GM10248 (cell line): Measurements from ENCODE around the gene PMPCA.

Experiments
- CTCF ChIA-PET: fragments of 300-600 bp; sonication (Branson Sonifier 250); formaldehyde crosslinking; extraction: SDS; loops from one replicate; lab custom pipeline; 2021; ENCODE audit warnings: antibody characterized with exemption; lab: Yijun Ruan, JAX
- POLR2A ChIA-PET: fragments of 350-650 bp; sonication (Branson Sonifier 250); formaldehyde crosslinking; extraction: SDS; loops from one replicate; lab custom pipeline; 2020; ENCODE audit warnings: antibody characterized with exemption; lab: Yijun Ruan, JAX
- DNase-seq: peaks from one replicate; pipeline ENCODE4 v3.0.0; 2012; ENCODE audit errors: extremely low spot score
- TF ChIP-seq, protein P1 (sequence below): IDR thresholded peaks from 2 replicates; pipeline ENCODE4 v1.5.1; 2012; ENCODE audit warnings: mild to moderate bottlenecking, low read depth; ENCODE audit errors: extremely low read depth, missing control alignments, control extremely low read depth

The PMPCA gene

DNA sequence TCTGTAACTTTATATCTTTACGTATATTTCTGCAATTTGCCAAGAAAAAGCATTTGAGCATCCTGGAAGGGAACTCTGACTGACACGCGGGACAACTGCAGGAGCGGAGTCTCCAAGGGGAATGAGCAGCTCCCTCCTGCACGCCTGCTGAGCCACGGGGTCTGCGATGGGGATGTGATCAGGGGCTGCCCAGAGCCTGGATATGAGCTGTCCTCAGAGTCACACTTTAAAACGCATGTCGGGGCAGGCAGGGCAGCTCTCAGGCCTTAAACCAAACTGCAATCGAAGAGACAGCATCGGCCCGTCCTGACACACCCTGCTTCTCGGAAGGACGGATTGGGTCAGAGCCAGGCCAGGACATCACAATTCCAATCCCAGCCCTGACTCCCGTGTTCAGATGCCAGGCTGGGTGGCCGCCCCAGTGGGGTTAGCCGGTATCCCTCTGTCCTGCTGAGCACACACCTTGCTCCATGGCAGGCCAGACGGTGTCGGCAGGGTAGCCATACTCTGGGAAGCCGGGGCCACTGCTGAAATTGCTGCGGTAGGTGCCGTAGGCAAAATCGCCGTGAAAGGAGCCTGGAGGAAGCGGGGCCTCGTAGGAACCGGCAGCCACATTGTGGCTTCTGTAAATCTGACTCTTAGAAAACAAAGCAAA is 55.2 kb downstream of the PMPCA start:
- DNase-seq: no peak
- ChIA-PET POLR2A (no interaction called here), CTCF (interaction anchor here (1.2 kb wide), 1 partner anchor 27 kb away, joined by 3 read pairs; no protein-coding TSS in a partner anchor)
- TF ChIP-seq, protein P1, sequence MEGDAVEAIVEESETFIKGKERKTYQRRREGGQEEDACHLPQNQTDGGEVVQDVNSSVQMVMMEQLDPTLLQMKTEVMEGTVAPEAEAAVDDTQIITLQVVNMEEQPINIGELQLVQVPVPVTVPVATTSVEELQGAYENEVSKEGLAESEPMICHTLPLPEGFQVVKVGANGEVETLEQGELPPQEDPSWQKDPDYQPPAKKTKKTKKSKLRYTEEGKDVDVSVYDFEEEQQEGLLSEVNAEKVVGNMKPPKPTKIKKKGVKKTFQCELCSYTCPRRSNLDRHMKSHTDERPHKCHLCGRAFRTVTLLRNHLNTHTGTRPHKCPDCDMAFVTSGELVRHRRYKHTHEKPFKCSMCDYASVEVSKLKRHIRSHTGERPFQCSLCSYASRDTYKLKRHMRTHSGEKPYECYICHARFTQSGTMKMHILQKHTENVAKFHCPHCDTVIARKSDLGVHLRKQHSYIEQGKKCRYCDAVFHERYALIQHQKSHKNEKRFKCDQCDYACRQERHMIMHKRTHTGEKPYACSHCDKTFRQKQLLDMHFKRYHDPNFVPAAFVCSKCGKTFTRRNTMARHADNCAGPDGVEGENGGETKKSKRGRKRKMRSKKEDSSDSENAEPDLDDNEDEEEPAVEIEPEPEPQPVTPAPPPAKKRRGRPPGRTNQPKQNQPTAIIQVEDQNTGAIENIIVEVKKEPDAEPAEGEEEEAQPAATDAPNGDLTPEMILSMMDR: no peak

DNA sequence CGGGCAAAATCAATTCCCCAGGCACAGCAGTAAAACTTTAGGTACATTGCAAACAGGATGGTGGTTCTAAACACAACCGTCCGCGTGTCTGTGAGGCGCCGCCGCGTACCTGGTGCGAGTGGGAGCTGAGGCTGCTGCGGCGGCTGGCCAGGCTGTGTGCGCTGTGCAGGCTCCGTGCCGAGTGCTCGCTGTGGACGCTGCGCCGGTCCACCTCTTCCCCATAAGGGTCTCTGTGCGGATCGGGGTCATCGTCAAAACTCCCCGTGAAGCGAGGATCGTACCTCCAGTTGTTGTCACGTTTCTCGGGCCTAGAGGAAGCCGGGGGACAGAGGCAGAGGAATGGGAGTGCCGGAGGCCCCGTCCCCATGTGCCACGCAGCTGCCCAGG is 55.7 kb downstream of the PMPCA start:
- ChIA-PET POLR2A (no interaction called here), CTCF (interaction anchor here (1.0 kb wide), 1 partner anchor 12 kb away, joined by 3 read pairs; no protein-coding TSS in a partner anchor)
- TF ChIP-seq, protein P1: no peak
- no peak for DNase-seq

DNA sequence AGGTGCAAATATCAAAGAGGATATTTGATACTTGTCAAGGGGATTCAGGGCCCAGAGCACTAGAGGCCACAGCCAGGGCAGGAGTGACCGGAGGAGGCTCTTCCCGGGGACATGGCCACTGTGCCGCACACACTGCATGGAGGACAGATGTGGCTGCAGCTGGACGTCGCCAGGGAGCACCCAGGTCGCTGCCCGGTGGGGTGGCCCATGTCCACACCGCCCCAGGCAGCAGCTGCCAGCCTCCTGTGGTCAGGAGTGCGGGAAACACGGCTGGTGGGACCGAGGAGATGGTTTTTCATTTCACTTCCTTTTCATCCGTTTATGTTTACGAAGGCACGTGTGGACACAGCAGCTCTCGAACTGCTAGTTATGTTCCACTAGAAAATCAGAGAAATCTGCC is 57.3 kb downstream of the PMPCA start:
- ChIA-PET POLR2A (no interaction called here), CTCF (interaction anchor here (1.5 kb wide), 1 partner anchor 18 kb away, joined by 4 read pairs; no protein-coding TSS in a partner anchor)
- no peak for DNase-seq
- TF ChIP-seq, protein P1: no peak

DNA sequence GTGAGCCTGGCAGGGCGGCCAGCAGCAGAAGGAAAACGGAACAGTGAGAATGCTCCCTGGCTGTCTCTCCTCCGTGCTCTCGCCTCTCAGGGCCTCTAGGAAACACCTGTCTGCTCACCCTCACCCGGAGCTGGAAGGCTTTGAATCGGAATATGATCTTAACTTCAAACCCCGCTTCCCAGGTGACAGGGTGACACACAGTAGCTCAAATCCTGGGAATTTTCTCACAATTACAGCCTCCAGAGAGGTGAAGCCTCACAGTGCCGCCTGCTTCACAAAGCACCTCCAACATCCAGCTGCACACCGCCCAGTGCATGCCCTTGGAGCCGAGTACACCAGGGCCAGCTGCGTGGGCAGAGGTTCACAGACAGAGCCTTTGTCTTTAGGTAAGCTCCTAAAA is 59.9 kb downstream of the PMPCA start:
- CTCF ChIA-PET: interaction anchor here (0.8 to 1.2 kb wide), 3 partner anchors 14 to 30 kb away, joined by 3 read pairs; no protein-coding TSS in a partner anchor
- DNase-seq: no peak
- TF ChIP-seq, protein P1: no peak
- POLR2A ChIA-PET: no interaction called here

DNA sequence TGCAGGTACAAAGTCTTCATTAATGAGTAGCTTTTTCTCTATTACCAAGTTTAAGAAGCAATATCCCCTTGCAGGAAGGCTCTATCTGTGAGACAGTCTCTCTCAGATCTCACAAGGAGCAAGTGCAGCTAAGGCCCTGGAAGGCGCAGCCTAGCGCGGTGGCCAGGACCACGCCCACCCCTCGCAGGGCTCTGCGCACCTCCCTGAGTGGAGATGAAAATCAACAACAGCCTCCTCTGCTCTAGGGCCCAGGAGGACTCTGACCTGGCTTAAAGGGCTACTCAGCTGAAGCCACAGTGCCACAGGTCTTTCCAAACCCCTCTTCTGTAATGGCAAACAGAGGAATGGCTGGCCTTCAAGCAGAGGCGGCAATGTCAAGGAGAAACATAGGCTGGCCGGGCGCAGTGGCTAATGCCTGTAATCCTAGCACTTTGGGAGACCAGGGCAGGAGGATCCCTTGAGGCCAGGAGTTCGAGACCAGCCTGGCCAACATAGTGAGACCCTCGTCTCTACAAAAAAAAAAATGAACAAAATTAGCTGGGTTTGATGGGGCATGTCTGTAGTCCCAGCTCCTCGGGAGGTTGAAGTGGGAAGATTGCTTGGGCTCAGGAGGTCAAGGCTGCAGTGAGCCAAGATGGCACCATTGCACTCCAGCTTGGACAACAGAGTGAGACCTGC is 60.5 kb downstream of the PMPCA start:
- ChIA-PET CTCF (interaction anchor here (0.8 to 1.2 kb wide), 4 partner anchors 10 to 30 kb away, joined by 3 to 4 read pairs (median 3); no protein-coding TSS in a partner anchor), POLR2A (no interaction called here)
- TF ChIP-seq, protein P1: no peak
- DNase-seq: no peak

DNA sequence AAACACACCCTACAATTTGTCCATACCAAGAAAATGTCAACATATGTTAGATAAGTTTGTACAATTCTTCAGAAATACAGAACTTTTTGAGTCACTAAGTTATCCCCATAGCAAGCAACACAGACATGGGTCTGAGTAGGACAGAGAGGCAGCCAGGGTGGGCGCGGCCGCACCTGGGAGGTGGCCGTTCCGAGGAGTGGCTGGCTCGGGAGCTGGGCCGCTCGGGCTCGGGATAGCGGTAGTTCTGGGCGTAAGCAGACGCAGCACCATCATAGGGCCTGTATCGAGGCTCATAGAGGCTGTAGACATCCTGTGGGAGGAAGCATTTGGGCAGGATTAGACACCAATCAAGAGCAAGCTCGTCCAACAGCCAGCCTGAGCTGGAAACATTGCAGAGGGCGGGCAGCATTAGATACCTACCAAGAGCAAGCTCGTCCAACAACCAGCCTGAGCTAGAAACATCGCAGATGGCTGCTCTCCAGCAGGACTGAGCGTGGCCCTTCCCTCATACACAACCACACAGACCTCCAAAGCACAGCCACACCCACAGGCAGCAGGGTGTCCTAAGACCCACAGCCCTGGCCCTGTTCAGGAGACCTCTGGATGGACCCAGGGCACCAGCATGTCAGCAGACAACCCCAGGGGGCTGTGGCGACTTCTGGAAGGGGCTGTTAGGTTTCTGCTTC is 61.5 kb downstream of the PMPCA start:
- TF ChIP-seq, protein P1: no peak
- DNase-seq: no peak
- POLR2A ChIA-PET: no interaction called here
- CTCF ChIA-PET: interaction anchor here (1.0 to 1.2 kb wide), 2 partner anchors 9 to 13 kb away, joined by 3 to 4 read pairs; no protein-coding TSS in a partner anchor
